Activated naive CD8-positive, alpha-beta T cell treated with anti-CD3 and anti-CD28 coated beads, Interleukin-2, amount 50 U/mL, for 16 hours (primary cell): Measurements from ENCODE around the gene PCDHA1.

Experiments used
- DNase-seq: peaks from one replicate; pipeline ENCODE4 v3.0.0-alpha.2; 2020; ENCODE audit warnings: low read depth, low spot score

PCDHA1 gene

DNA sequence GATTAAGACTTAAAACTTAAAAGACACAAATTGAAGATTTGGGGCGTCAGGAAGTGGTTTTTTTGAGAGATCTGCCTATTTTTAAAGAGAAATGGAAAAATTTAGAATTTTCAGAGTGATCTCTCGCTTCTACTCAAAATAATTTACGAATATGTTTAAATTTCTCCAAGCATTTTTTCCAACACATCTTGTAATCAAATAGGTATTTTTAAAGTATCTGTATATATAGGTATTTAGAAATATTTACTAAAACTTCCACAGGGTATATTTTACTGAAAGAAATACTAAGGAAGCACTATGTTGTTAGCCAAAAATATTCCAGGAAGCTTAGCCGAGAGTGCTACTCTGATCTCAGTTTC is 255.5 kb downstream of the PCDHA1 start:
- DNase-seq, result no peak

DNA sequence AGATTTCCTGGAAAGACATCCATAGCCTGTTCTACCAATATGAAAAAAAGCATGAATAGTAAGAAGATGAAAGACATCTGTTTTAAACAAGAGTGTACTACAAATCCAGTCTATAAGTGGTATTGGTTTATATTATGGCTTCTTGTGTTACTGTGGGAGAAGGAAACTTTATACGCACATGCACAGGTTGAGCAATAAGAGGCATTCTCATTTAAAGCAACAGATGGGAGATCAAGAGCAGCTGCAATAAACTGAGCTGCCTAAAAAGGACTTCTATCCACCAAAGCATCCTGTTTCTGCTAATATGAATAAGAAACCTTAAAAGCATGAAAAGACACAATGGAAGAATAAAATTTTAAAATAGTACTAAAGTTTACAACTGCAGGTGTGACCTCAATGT is 256.6 kb downstream of the PCDHA1 start:
- DNase-seq, result no peak

DNA sequence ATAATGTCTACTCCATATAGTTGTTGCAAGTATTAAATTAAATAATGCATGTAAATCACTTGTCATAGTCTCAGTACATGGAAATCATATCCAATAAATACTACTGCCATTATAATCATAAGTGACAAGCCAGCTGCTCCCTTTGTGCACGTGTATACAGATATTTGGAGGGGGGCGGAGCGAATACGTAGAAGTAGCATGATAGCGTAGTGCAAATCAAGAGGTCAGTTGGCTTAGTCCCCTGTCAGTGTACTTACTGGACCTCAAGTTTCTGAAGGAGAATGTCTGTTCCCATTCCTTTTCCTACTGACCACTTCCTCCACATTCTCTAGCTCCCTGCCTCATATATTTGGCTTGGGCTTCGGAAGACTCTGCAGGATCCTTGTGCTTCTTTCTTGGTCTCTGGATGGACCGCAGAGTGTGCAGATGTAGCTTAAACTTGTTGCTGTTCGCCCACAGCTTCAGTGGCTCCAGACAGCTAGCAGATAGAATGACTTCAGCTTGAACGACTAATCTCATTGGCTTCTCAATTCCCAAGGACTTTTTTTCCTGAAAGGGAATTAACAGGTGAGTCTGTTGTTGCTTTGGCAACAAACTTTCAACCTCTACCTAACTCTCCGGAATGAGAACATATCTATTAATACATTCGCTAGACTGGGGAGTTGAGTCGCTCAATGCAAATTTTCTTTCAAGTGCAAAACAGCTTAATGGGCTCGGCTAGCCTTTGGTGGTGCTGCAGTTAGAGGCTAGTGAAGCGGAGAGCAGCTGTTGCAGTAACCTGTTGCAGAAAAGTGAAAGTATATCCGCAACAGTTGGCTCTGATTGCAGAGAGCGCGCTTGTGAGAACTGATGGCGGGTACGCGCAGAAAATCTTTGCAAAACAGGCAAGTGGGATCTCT is 264.9 kb downstream of the PCDHA1 start, which contains the start of gene PCDHB1:
Gene PCDHB1 (plus strand): TSS at position 753 of the 899 bp plus-strand sequence. CDS start 97 bp downstream, at position 850.
- DNase-seq, result no peak

DNA sequence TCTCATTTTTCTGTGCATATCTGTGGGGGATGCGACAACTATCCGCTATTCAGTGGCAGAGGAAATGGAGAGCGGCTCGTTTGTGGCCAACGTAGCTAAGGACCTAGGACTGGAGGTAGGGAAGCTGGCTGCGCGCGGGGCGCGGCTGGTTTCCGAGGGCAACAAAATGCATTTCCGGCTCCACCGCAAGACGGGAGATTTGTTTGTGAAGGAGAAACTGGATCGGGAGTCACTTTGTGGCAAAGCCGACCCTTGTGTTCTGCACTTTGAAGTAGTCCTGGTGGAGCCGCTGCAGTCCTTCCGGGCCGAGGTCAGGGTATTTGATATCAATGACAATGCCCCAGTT is 265.6 kb downstream of the PCDHA1 start:
- DNase-seq, result no peak
